C4-2B (cell line): ENCODE data around the gene MBLAC1.

Source experiments
- CTCF ChIP-seq: fragments of 450-650 bp; conservative IDR thresholded peaks from 2 replicates; pipeline ENCODE4 v1.5.1; 2017; ENCODE audit warnings: mild to moderate bottlenecking
- ZFX ChIP-seq: fragments of 450-650 bp; IDR thresholded peaks from 2 replicates; pipeline ENCODE4 v1.6.1; 2017

- no peak for TF ChIP-seq CTCF
- no peak for TF ChIP-seq ZFX
These were observed 18.9 kb upstream of the MBLAC1 start for GRCh38 chr7:100107890-100108289.
